Measurements from ENCODE around the gene PTPRD.

GRCh38 chr9:9283159-9283986 is 1329.4 kb downstream of the PTPRD start:
- no peak for TF ChIP-seq CTCF (conservative IDR thresholded peaks at IDR 0.05; ENCODE audit: low read depth in 2 of 2)
- no peak for TF ChIP-seq EZH2 (IDR thresholded peaks at IDR 0.05; ENCODE audit: low read depth, unreplicated experiment)
- TF ChIP-seq POLR2AphosphoS5 (IDR thresholded peaks at IDR 0.05; ENCODE audit: low read depth) = no peak
- no peak for TF ChIP-seq JUNB (IDR thresholded peaks at IDR 0.05; ENCODE audit: unreplicated experiment)
- no peak for TF ChIP-seq CREB1 (CRISPR knock-in tag; IDR thresholded peaks at IDR 0.05; ENCODE audit: low read depth)
- no peak for TF ChIP-seq EZH2phosphoT487 (IDR thresholded peaks at IDR 0.05; ENCODE audit: unreplicated experiment)
- TF ChIP-seq REST (IDR thresholded peaks at IDR 0.05; ENCODE audit: unreplicated experiment) = no peak
- TF ChIP-seq ZNF331 (CRISPR knock-in tag; IDR thresholded peaks at IDR 0.05; ENCODE audit: low read depth) = no peak
- TF ChIP-seq ZNF114 (CRISPR knock-in tag; IDR thresholded peaks at IDR 0.05) = no peak
- TF ChIP-seq ETS1 (IDR thresholded peaks at IDR 0.05) = no peak
- no peak for TF ChIP-seq NANOG (IDR thresholded peaks at IDR 0.05; ENCODE audit: borderline replicate concordance)
- no peak for TF ChIP-seq STAT1 (IDR thresholded peaks at IDR 0.05; ENCODE audit: unreplicated experiment)
